Neutrophil (primary cell): ENCODE data around the gene C2CD2.

ENCODE experiments used
- H3K27ac ChIP-seq: fragments of 200-600 bp; sonication (generic); 2 replicates; pipeline ENCODE4 v1.5.1; 2016; ENCODE audit warnings: mild to moderate bottlenecking, moderate library complexity
- H3K27me3 ChIP-seq: fragments of 200-600 bp; sonication (generic); 2 replicates; pipeline ENCODE4 v1.6.0; 2016; ENCODE audit warnings: mild to moderate bottlenecking
- H3K36me3 ChIP-seq: fragments of 200-600 bp; sonication (generic); 2 replicates; pipeline ENCODE4 v1.5.1; 2017
- H3K4me1 ChIP-seq, 2 experiments: fragments of 200-600 bp in 1 of 2; sonication (generic) in 1 of 2; 1 replicate in 1 of 2; 2 replicates in 1 of 2; pipeline versions ENCODE4 v1.5.1 to v1.6.1; 2013 to 2016; ENCODE audit warnings: low read depth in 1 of 2, low read length in 1 of 2, mild to moderate bottlenecking in 1 of 2, moderate library complexity in 1 of 2; ENCODE audit not compliant: control insufficient read depth in 1 of 2, insufficient read depth in 1 of 2
- H3K4me3 ChIP-seq, 2 experiments: fragments of 200-600 bp in 1 of 2; sonication (generic) in 1 of 2; 1 replicate in 1 of 2; 2 replicates in 1 of 2; pipeline ENCODE4 v1.5.1; 2013 to 2016; ENCODE audit warnings: low read depth in 1 of 2, low read length in 1 of 2, mild to moderate bottlenecking in 1 of 2, moderate library complexity in 1 of 2
- H3K9me3 ChIP-seq: fragments of 200-600 bp; sonication (generic); 2 replicates; pipeline ENCODE4 v1.5.1; 2016
- CTCF ChIP-seq: fragments of 200-600 bp; sonication (generic); IDR thresholded peaks from 2 replicates; pipeline ENCODE4 v1.5.1; 2016; ENCODE audit warnings: antibody characterized with exemption

C2CD2 gene

GRCh38 chr21:41854426-41854995, 99.3 kb downstream of the C2CD2 start:
- Histone ChIP-seq H3K27me3 (no peaks in the 10 kb centered on the region), H3K9me3 (no peaks in the 10 kb centered on the region), H3K4me3 (no peak overlapping the region), H3K36me3 (peaks cover 36% of the 10 kb centered on the region), H3K27ac (no peak overlapping the region), H3K4me1 (no peaks in the 10 kb centered on the region)
- TF ChIP-seq CTCF = no peak

- H3K4me3 ChIP-seq = no peak overlapping the region
- H3K9me3 ChIP-seq = no peaks in the 10 kb centered on the region
- no peak overlapping the region for H3K27ac ChIP-seq
- H3K36me3 ChIP-seq = peaks cover 28% of the 10 kb centered on the region
- no peaks in the 10 kb centered on the region for H3K4me1 ChIP-seq
- no peak for TF ChIP-seq CTCF
- no peaks in the 10 kb centered on the region for H3K27me3 ChIP-seq
Measured at GRCh38 chr21:41852929-41853320, 100.9 kb downstream of the C2CD2 start.

GRCh38 chr21:41852151-41852928, 101.5 kb downstream of the C2CD2 start:
- H3K27ac ChIP-seq = no peak overlapping the region
- H3K36me3 ChIP-seq = peaks cover 28% of the 10 kb centered on the region
- no peaks in the 10 kb centered on the region for H3K9me3 ChIP-seq
- H3K27me3 ChIP-seq = no peaks in the 10 kb centered on the region
- TF ChIP-seq CTCF = no peak
- H3K4me1 ChIP-seq = no peaks in the 10 kb centered on the region
- H3K4me3 ChIP-seq = no peak overlapping the region

- Histone ChIP-seq H3K27ac (no peak overlapping the region), H3K4me3 (no peak overlapping the region), H3K4me1 (no peaks in the 10 kb centered on the region), H3K9me3 (no peaks in the 10 kb centered on the region), H3K27me3 (no peaks in the 10 kb centered on the region), H3K36me3 (peaks cover 28% of the 10 kb centered on the region)
- TF ChIP-seq CTCF = no peak
Measured at GRCh38 chr21:41851090-41851790, 102.6 kb downstream of the C2CD2 start.

GRCh38 chr21:41850085-41850484, 103.7 kb downstream of the C2CD2 start:
- Histone ChIP-seq H3K36me3 (peaks cover 23% of the 10 kb centered on the region), H3K27ac (no peak overlapping the region), H3K4me3 (no peak overlapping the region), H3K27me3 (no peaks in the 10 kb centered on the region), H3K4me1 (no peaks in the 10 kb centered on the region), H3K9me3 (no peaks in the 10 kb centered on the region)
- TF ChIP-seq CTCF = no peak
